Endodermal cell (in vitro differentiated cells): ENCODE data around the gene PDE7B. TPM values are rescaled to one million over a fixed set of nuclear protein-coding genes. Genes with fewer than 3 reads are reported as not detected.

ENCODE experiments used
- DNase-seq: peaks from one replicate; pipeline ENCODE4 v3.0.0-alpha.2; 2017
- H3K27ac ChIP-seq: 2 replicates; pipeline ENCODE4 v1.5.1; 2013; ENCODE audit warnings: mild to moderate bottlenecking, low read depth, low read length, moderate library complexity
- H3K27me3 ChIP-seq: 2 replicates; pipeline ENCODE4 v1.6.1; 2013; ENCODE audit warnings: mild to moderate bottlenecking, low read length, moderate library complexity; ENCODE audit not compliant: insufficient read depth, control insufficient read depth, poor library complexity, severe bottlenecking
- H3K36me3 ChIP-seq: 2 replicates; pipeline ENCODE4 v1.7.0; 2013; ENCODE audit warnings: mild to moderate bottlenecking, low read length, moderate library complexity; ENCODE audit not compliant: control insufficient read depth, insufficient read depth
- H3K4me1 ChIP-seq: one replicate; pipeline ENCODE4 v1.7.0; 2013; ENCODE audit warnings: low read length; ENCODE audit not compliant: control insufficient read depth, insufficient read depth
- H3K4me3 ChIP-seq: 2 replicates; pipeline ENCODE4 v1.5.1; 2013; ENCODE audit warnings: mild to moderate bottlenecking, low read length, moderate library complexity
- H3K9ac ChIP-seq: 2 replicates; pipeline ENCODE4 v1.6.1; 2013; ENCODE audit warnings: mild to moderate bottlenecking, low read length, moderate library complexity; ENCODE audit not compliant: poor library complexity, severe bottlenecking; ENCODE audit errors: extremely low read depth
- H3K9me3 ChIP-seq: 2 replicates; pipeline ENCODE4 v1.6.1; 2013; ENCODE audit warnings: mild to moderate bottlenecking, low read length, moderate library complexity; ENCODE audit not compliant: control insufficient read depth
- H3K27ac Mint-ChIP-seq: 2 replicates; pipeline ENCODE4 v1.8.0; 2020; ENCODE audit warnings: mixed read lengths
- H3K27me3 Mint-ChIP-seq: 2 replicates; pipeline ENCODE4 v1.8.0; 2021; ENCODE audit warnings: mild to moderate bottlenecking, mixed read lengths; ENCODE audit not compliant: insufficient read depth
- H3K36me3 Mint-ChIP-seq: 2 replicates; pipeline ENCODE4 v1.8.0; 2020; ENCODE audit warnings: low read depth, mixed read lengths
- H3K4me1 Mint-ChIP-seq: 2 replicates; pipeline ENCODE4 v1.8.0; 2020; ENCODE audit warnings: mixed read lengths
- H3K4me3 Mint-ChIP-seq: 2 replicates; pipeline ENCODE4 v1.8.0; 2020; ENCODE audit warnings: mild to moderate bottlenecking, moderate library complexity, mixed read lengths
- H3K9me3 Mint-ChIP-seq: 2 replicates; pipeline ENCODE4 v1.8.0; 2020; ENCODE audit warnings: mild to moderate bottlenecking, mixed read lengths
- CTCF ChIP-seq: fragments of 200-600 bp; sonication (generic); conservative IDR thresholded peaks from 2 replicates; pipeline ENCODE4 v1.5.0; 2021; ENCODE audit warnings: antibody characterized with exemption, mild to moderate bottlenecking
- WGBS, 2 experiments: methylation state at CpG; one replicate each; pipeline versions ENCODE4 v1.1.5 to v1.1.7; 2013; ENCODE audit warnings: missing lambda C conversion rate in 2 of 2, mixed read lengths in 1 of 2; ENCODE audit not compliant: insufficient coverage in 1 of 2, insufficient read length in 1 of 2; 5-methylcytosine and 5-hydroxymethylcytosine counted together
- total RNA-seq, 2 donors: library from RNA; stranded (reverse); fragmentation: NEBNext Ultra II Directional in 1 of 2; extraction: Animal tissue kit (Norgen Biotek cat#: 25700) in 1 of 2; gene quantifications; 2 replicates in 1 of 2; 3 replicates in 1 of 2; pipeline ENCODE4 v1.2.1, GENCODE V29; 2021

Gene PDE7B
- total RNA-seq, 2 donors from 2014 or later: 0.26 TPM; not detected in 1

- WGBS, 2 experiments: 94 to 100% methylated on average over 2 to 4 of the region's 4 CpGs
- no peaks in the 10 kb centered on the region for H3K9me3 Mint-ChIP-seq
- H3K27ac Mint-ChIP-seq: no peak overlapping the region
- peaks cover 8% of the 10 kb centered on the region for H3K4me1 Mint-ChIP-seq
- no peaks in the 10 kb centered on the region for H3K36me3 ChIP-seq
- TF ChIP-seq CTCF: no peak
- no peak overlapping the region for H3K4me3 Mint-ChIP-seq
- no peaks in the 10 kb centered on the region for H3K4me1 ChIP-seq
- no peaks in the 10 kb centered on the region for H3K27me3 Mint-ChIP-seq
- no peak overlapping the region for H3K4me3 ChIP-seq
- no peak for DNase-seq
- no peak overlapping the region for H3K27ac ChIP-seq
- no peaks in the 10 kb centered on the region for H3K27me3 ChIP-seq
- no peaks in the 10 kb centered on the region for H3K9me3 ChIP-seq
- H3K36me3 Mint-ChIP-seq: no peaks in the 10 kb centered on the region
- H3K9ac ChIP-seq: no peak overlapping the region
Observed at GRCh38 chr6:135919026-135919425, 67.5 kb downstream of the PDE7B start.

GRCh38 chr6:135920689-135921088 lies 69.2 kb downstream of the PDE7B start:
- H3K9me3 ChIP-seq: no peaks in the 10 kb centered on the region
- H3K27ac ChIP-seq: no peak overlapping the region
- Mint-ChIP-seq H3K9me3 (no peaks in the 10 kb centered on the region), H3K4me3 (no peak overlapping the region), H3K36me3 (no peaks in the 10 kb centered on the region), H3K27me3 (no peaks in the 10 kb centered on the region), H3K4me1 (peaks cover 8% of the 10 kb centered on the region), H3K27ac (no peak overlapping the region)
- no peak overlapping the region for H3K4me3 ChIP-seq
- WGBS, 2 experiments: 92 to 100% methylated on average over 3 to 7 of the region's 7 CpGs
- no peaks in the 10 kb centered on the region for H3K27me3 ChIP-seq
- DNase-seq: no peak
- no peaks in the 10 kb centered on the region for H3K36me3 ChIP-seq
- no peaks in the 10 kb centered on the region for H3K4me1 ChIP-seq
- no peak overlapping the region for H3K9ac ChIP-seq
- TF ChIP-seq CTCF: no peak

- H3K4me3 Mint-ChIP-seq: no peak overlapping the region
- Histone ChIP-seq H3K27ac (no peak overlapping the region), H3K4me3 (no peak overlapping the region), H3K36me3 (no peaks in the 10 kb centered on the region), H3K27me3 (no peaks in the 10 kb centered on the region), H3K9ac (no peak overlapping the region), H3K9me3 (no peaks in the 10 kb centered on the region), H3K4me1 (no peaks in the 10 kb centered on the region)
- peaks cover 8% of the 10 kb centered on the region for H3K4me1 Mint-ChIP-seq
- H3K27me3 Mint-ChIP-seq: no peaks in the 10 kb centered on the region
- TF ChIP-seq CTCF: no peak
- DNase-seq: no peak
- H3K36me3 Mint-ChIP-seq: no peaks in the 10 kb centered on the region
- H3K9me3 Mint-ChIP-seq: no peaks in the 10 kb centered on the region
- no peak overlapping the region for H3K27ac Mint-ChIP-seq
- 97 to 100% methylated on average over 2 of the region's 2 CpGs for WGBS, 2 experiments
Observed at GRCh38 chr6:135921188-135921587, 69.7 kb downstream of the PDE7B start.
